Testis (tissue), 2 donors: ENCODE measurements around the gene PRM2.

Experiments used
- CTCF ChIP-seq, 3 experiments: fragments of 450-650 bp in 2 of 3; fragments of 200-600 bp in 1 of 3; sonication (generic) in 1 of 3; IDR thresholded peaks; one replicate each; pipeline ENCODE4 v1.5.1; 2016 to 2019; ENCODE audit warnings: antibody characterized with exemption in 3 of 3, mild to moderate bottlenecking in 2 of 3, moderate library complexity in 1 of 3
- POLR2A ChIP-seq: fragments of 450-650 bp; IDR thresholded peaks from one replicate; pipeline ENCODE4 v1.6.1; 2017; ENCODE audit warnings: antibody characterized with exemption, mild to moderate bottlenecking, moderate library complexity

- no peak for TF ChIP-seq CTCF (IDR thresholded peaks at IDR 0.05)
- TF ChIP-seq POLR2A: no peak
These were observed 3.2 kb downstream of the PRM2 start, which contains the start of gene PRM3 for GRCh38 chr16:11272921-11273720.
